ENCODE results near the gene GHDC. TPM values are rescaled to one million over a fixed set of nuclear protein-coding genes. Genes with fewer than 3 reads are reported as not detected.

GHDC gene
- total RNA-seq, 1 experiment from 2014 or later = 10.5 TPM

DNA sequence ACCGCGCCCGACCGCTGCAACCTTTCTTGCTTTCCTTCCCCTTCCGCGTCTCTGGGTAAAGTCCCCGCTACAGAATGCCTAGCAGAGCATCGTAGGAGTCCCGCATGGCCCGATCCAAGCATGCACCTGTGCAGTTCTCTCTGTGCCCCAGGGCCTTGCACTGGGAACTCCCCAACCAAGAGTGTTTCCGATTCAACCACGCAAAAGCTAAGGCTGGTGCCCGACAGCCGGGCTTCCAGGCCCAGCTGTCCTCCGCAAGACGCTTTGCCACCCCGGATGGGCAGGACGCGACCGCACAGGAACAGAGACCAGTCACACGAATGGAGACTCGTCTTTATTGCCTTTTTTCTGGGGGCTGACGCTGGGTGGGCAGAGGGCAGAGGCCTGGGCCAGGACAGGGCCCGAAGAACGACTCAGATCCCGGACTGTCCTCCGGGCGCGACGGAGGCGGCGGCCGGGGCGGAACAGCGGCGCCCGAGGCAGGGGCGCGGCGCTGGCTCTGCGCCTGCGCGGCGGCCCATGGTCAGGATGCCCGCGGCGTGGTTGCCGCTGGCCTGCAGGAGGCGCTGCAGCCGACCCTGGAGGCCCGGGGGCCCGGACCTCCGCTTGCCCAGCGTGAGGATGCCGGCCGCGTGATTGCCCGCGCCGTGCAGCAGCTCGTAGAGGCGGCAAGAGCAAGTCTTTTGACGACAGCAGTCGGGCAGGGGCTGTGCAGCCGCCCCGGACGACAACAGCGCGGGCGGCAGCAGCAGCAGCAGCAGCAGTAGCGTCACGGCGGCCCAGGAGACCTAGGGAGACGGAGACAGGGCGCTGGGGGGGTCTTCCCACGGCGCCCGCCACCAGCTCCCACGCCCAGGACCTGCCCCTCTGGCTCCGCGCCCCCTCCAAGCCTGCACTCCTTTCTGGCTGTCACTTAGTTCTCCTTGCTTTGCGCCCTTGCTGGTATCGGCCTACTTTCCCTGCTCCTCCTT lies 10.3 kb downstream of the GHDC start:
- DNase-seq (ENCODE audit: low read depth) = peak; percentile 45

DNA sequence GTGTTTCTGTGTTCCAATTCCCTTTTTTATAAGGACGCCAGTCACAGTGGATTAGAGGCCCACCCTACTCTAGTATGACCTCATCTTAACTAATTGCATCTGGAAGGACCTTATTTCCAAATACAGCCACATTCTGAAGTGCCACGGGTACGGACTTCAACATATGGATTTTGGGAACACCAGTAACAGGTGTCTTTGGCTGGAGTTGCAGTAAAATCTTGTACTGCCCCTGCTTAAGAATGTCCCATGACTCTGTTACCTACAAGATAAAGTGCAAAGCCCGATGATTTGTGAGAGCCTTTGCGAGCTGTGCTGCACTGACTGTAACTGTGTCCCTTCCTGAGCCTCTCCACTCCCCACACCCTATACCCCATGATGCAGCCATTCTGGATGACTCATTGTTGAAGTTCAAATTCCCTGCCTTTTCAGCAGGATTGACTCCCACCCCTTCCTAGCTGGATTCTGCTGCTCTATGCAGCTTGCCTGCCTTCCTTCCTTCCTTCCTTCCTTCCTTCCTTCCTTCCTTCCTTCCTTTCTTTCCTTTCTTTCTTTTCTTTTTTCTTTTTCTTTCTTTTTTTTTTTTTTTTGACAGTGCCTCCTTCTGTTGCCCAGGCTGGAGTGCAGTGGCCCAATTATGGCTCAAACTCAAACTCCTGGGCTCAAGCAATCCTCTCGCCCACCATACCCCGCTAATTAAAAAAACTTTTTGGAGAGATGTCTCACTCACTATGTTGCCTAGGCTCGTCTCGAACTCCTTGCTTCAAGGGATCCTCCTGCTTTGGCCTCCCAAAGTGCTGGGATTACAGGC lies 11.2 kb downstream of the GHDC start:
- DNase-seq (ENCODE audit: low read depth) = peak; percentile 30

DNA sequence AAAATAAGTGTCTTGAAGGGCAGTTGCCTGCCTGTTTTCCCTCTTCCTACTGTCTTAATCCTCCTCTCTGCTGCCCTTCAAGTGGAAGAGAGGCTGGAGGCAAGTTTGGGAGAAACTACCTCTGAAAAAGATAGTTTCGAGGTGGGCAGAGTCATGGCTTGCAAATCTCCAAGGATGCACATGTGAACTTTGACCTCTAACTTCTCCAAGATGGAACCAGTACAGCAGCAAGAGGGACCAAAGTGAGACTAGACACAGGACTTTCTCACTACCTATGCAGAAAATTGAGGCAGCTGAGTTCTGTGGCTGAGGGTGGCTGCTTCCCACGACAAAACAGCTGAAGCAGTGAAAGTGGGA lies 12.5 kb downstream of the GHDC start:
- no peak for DNase-seq (ENCODE audit: low read depth)

DNA sequence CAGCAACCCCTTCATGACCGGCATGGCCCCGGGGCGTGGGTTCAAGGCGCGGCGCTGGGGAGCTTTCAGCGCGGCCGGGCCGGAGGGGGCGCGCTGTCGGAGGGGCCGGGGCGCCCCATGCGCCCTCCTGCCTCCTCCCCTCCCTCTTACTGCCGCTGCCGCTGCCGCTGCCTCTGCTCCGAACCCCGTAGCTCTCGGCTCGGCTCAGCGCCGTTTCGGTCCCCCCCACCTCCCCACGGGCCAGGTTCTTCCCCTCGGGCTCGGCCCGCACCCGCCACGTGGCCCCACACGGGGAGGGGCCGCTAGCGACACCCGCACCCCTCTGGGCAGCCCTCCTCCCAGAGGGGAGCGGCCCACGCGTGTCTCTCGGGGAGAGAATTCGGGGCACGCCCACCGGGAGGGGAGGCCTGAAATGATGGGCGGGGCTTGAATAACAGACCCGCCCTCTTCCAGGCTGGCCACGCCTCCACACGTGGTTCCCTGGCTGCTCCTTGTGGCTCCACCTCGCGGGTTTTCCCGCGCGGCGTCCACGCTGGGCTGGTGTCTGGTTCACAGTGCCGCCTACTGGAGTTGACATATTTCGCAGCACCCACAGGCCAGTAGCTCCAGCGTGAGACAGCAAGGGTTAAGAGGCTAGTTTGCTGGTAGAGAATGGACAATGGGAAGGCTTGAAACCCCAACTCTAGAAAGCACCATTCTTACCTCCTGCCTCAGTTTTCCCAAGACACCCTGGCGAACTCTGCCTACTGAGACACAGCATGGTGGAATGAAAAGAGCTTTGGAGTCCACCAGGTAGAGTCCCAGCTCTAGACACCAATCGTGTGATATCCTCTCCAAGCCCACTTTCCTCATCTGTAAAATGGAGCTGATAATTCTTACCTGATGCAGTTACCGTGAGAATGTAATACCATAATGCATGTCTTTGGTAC lies 13.1 kb downstream of the GHDC start, which contains the start of gene KCNH4:
Gene KCNH4, minus strand, starts transcription at position 221 of the 929 bp plus-strand sequence. Its CDS starts 197 bp downstream, at position 24.
- peak; percentile 72 for DNase-seq (ENCODE audit: low read depth)

DNA sequence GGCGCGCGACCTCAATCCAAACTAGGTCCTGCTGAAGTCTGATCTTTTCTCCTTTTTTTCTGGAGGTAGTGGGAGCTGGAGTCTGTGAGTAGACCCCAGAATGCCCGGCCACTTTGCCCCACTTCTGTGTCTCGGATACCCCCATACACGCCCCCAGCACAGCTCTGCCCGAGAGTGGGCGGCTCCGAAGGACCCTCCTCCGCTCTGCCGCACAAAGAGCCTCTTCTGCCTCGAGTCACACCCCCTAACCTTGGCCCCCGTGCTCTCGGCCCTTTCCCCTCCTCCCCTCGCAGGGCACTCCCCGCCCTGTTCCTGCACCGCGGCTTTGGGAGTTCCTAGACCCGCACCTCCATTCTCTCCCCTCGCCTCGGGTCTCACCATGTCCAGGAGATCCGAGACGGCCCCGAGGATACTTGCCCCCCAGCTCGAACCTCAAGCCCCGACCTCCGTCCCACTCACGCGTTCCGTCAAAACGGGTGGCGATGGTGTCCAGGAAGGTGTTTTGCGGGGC lies 13.8 kb downstream of the GHDC start:
- no peak for DNase-seq (ENCODE audit: low read depth)

DNA sequence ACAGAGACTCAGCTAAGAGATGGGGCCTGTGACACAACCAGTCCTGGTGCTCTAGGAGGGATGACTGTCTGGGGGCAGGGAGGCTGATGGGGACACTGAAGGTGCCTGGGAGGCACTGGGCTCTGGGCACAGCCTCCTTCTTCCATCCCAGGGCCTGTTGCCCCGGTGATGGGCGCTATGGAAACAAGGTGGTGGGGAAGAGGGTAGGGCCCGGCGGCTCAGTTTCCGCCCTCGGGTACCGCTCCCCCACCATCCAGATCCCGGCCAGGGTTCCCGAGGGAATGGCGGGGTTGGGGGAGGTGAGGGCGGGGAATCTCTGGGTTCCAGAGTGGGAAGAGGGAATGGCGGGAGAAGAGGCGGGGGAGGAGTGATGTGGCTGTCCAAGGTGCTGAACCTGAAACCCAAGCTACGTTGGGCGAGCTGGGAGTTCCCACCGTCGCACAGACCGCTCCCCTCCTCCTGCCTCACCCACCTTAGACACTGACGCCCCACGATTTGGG lies 14.3 kb downstream of the GHDC start:
- DNase-seq (ENCODE audit: low read depth) = peak; percentile 46

DNA sequence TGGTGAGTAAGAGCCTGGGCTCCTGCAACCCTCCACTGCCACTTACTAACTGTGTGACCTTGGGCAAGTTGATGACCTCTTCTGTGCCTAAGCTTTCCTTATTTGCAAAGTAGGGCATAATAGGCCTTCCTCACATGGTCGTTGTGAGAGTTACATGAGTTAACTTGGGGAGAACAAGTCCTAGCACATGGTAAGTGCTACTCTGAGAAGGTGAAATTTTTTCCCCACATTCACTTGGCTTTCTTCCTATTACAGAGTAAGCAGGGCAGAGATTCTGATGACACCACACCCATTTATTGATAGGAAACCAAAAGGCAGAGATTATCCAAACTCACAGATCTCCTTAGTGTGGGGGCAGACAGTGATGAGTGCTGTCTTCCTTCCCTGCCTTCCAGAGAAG lies 15.0 kb downstream of the GHDC start:
- no peak for DNase-seq (ENCODE audit: low read depth)

DNA sequence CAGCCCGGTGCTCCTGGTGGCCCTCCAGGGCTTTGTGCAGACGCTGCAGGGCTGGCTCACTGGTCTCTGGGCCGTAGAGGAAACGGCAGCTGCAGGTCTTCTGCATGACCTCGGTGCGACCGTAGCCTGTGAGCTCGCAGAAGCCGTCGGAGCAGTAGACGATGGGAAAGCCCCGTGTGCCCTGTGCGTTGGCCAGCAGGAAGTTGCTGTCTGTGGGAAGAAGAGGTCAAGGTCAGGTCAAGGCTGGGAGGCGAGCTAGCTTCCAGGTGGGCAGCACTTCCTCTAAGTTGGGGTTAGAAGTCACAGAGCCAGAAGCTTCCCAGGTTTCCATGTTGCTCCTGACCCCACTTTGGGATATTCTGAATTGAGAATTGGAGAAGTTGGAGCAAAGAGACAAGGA lies 15.5 kb downstream of the GHDC start:
- DNase-seq (ENCODE audit: low read depth) = no peak

DNA sequence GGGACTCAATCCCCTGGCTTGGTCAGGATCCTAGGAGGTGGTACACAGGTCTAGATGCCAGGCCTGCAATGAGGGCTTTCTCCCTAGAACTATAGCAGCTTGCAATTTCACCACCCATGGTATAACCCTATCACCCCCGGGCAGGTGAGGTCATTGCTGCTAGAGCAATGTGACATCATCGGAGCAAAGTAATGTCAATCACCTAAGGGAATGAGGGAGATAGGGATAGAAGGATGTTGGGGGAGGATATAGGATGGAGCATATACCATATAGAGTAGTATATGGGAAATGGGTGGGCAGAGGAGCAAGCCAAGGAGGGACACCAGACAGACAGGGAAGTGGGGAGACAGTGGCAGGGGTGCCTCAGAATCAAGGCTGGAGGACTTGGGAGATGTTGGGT lies 16.6 kb downstream of the GHDC start:
- DNase-seq (ENCODE audit: low read depth) = no peak

DNA sequence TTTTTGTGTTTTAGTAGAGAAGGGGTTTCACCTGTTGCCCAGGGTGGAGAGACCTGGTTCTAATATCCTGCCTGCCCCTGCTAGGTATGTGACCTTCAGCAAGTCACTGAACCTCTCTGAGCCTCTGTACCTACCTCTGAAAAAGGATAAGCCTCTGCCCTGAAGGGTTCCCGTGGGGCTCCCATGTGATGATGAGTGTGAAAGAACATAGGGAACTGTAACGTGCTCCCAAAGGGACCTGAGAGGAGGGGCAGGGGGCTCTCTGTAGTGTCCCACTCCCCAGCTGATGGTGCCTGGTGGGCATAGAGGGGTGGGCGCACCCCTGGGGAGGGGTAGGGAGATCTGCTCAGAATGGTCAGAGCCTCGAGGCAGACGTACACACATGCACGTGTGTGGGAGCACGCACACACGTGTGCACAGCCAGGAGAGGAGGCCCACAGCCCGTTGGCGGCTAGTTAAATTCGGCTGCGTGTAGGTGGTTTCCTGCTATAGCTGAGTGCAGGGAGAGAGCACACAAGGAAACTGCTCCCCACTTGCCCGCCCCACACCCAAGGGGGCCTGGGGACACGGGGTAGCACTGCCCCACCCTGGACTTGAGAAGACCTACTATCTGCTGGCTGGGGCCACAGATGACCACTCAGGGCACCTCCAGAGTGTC lies 20.0 kb downstream of the GHDC start:
- DNase-seq (ENCODE audit: low read depth) = no peak

DNA sequence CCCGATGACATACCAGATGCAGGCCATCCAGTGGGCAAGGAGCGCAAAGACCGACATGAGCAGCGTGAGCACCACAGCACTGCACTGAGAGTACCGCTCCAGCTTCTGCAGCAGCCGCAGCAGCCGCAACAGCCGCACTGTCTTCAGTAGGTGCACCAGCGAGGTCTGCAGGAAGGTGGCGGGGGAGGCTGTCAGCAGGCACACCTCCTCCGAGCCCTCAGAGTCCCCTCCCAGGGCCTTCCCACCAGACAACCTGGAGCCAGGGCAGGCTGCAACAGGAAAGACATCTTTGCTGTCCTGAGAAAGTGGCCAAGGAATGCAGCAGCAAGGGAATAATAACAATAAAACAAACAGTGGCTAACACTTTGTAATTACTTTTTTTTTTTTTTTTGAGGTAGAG lies 22.5 kb downstream of the GHDC start:
- DNase-seq (ENCODE audit: low read depth) = no peak

DNA sequence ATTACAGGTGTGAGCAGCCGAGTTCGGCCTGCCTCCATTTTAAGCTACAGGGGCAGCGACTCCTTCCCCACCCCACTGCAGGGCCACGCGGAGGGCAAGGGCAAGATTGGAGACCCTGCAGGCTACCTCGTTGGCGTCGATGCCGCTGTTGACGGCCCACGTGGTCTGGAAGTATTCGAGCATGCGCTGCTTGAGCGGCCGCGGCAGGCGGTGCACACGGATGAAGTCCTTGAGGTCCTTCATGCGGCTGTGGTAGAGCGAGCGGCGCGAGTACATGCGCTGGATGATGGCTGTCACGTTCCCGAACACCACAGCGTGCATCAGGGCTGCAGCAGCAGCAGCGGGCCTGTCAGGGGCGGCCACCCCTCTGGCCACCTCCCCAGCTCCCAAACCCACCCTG lies 24.9 kb downstream of the GHDC start:
- no peak for DNase-seq (ENCODE audit: low read depth)

DNA sequence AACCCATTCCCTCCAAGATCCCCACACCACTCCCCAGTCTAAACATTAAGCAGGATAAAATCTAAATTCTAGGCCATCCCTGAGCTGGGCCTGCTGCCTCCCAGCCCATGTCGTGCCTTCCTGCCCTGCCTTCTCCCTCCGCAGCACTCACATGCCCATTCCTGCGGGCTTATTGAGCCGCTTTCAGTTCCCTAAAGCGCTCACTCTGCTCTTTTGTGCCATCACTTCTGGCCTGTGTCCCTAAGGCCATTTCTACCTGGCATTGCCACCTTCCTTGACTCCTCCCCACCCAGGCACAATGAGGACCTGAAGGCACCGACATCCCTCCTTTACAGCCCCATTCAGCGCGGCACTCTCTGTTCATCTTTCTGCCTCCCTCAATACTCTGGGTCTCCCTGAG lies 26.5 kb downstream of the GHDC start:
- no peak for DNase-seq (ENCODE audit: low read depth)

DNA sequence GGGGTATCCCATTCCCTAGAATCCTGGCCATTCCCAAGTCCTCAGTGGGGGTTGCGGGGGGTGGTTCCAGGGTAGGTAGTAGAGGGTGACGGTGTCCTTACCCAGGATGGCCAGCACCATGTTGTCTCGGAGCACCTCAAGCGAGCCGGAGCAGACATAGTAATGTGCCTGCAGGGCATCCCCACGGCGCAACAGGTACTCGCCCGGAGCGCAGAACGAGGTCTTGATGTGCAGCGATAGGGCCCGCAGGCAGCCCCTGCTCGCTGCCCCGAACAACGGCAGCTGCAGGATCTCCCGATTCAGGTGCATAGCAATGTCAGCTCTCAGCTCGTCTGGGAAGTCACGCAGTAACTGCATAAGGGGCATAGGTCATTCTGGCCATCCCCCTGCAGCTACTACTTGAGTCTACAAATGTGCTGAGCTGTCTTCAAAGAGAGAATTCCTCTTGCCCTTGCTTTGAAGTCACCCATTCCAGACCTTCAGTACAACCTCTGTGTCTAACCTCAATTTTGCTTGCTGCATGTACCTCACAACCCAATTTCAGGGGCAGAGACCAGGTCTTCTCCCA lies 28.0 kb downstream of the GHDC start:
- no peak for DNase-seq (ENCODE audit: low read depth)

DNA sequence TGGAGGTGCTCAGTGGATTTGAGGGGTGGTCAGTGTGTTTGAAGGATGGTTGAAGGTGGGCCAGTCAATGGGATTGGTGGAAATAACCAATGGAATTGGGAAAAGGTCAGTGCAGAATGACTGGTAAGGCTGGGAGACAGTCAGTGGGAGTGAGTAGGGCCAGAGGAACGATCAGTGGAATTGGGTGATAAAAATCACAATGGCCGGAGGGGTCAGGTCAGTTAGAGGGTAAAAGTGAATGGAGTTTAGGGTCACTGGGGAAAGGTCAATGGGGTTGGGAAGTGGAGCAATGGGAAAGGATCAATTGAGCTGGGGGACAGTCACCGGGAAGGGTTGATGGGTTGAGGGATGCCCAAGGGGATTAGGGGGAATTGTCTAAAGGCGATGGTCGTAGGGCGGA lies 28.5 kb downstream of the GHDC start:
- DNase-seq (ENCODE audit: low read depth) = no peak

DNA sequence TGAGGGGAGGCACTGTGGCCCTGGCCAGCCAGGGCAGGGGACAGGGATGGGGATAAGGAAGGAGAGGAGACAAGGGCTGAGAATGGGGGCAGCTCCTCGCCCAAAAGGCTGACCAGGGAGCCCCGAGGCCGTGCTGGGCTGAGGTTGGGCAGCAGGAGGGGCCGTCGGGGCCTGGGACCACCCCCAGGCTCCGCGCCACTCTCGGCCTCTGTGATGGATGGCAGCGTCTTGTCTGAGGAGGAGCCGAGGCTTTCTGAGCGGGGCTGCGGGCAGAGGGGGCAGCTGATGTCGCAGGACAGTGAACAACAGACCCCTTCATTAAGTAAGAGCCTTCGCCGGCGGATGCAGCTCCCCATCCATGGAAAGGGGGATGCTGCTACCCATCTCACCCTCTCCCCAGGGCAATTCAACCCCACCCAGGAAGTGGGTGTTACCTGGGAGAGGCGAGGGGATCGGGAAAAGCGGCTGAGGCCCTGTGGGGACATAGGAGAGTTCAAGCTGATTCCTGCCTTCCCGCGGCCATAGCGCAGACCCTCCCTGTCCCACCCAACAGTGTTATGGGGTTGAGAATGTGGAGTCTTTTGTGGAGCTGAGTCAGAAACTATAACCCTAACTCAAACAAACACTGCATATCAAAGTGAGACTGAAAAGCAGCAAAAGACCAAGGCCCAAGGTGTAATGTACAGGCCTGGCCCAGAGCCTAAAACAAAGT lies 30.4 kb downstream of the GHDC start:
- DNase-seq (ENCODE audit: low read depth) = no peak

DNA sequence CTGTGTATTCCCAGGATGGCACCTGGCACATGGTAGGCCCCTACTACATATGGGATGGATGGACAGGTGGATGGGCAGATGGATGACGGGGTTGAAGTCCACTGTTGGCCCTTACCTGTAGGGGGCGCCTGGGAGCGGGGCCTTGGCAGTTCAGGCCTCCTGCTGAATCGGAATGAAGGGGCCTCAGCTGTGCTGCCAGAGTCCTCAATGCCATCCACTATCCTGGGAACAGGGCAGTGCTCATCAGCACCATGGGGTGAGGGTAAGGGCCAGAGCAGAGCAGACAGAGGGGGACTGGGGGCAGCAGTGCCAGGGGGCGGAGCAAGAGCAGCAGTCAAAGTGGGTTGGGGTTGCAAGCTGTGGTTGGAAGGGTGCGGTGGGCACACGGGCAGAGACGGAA lies 31.2 kb downstream of the GHDC start:
- no peak for DNase-seq (ENCODE audit: low read depth)

DNA sequence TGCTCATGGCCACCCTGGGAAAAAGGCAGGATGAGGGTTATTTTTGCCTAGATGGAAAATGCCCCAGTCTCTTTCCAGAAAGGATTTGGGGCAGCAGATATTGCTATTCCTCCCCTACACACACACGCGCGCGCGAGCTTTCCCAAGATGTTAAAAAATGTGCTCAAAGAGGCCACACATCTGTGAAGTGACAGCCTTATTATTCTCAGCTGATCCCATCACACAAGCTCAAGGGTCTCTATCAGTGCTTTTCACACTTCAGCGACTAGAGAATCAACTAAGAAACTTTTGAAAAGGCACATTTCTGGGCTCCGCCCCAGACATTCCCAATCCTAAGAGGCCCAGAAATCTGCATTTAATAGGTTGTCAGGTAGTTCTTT lies 33.8 kb downstream of the GHDC start:
- DNase-seq (ENCODE audit: low read depth) = no peak

DNA sequence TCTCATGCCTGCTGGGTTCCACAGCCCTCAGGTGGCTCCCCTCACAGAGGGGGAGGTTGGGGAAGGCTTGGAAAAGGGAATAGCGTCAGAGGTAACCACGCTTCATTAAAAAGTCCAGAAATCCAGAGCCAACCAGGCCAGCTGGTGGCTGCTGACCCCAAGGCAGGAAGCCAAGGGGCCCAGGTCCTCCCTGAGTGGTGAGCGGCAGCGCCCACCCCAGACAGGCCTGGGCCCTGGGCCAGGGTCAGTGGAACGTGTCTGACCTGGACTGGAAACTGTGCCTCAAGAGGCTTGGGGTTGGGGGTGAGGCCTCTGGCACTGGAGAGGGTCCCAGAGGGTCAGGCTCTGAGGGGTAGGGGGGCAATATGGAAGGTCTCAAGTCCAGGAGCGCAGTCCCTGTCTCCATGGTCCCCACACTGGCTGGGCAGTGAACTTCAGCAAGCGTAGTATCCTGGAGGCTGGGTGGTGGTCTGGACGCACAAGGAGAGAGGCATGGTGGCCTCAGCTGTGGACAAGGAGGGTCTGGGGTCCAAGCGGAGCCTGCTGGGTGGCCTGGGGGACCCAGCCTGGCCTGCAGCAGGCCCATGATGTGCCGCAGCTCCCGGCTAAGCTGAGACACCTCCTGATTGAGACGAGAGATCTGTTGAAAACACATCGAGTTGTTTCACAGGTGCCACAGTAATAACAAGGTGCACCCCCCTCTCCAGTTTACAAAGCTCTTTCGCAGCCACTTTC lies 34.3 kb downstream of the GHDC start:
- no peak for DNase-seq (ENCODE audit: low read depth)
